Measurements from ENCODE around the gene KDM3B.
"Not testable (repeated sequence)": the region's sequence is repeated elsewhere in the genome, so short reads cannot be mapped to it uniquely, and the experiment has no call there.

The KDM3B gene

GRCh38 chr5:138467711-138468132 lies 115.2 kb downstream of the KDM3B start:
- DNase-seq (ENCODE audit: low read depth in 2 of 2), result no peak

GRCh38 chr5:138468133-138468965 lies 115.9 kb downstream of the KDM3B start:
- no peak for DNase-seq (ENCODE audit: low read depth in 2 of 2)

GRCh38 chr5:138468966-138469539 lies 116.6 kb downstream of the KDM3B start:
- no peak for DNase-seq (ENCODE audit: low read depth in 2 of 2)

GRCh38 chr5:138469540-138470321 lies 117.2 kb downstream of the KDM3B start:
- DNase-seq (ENCODE audit: low read depth in 2 of 2), result no peak

- no peak for DNase-seq (ENCODE audit: low read depth in 2 of 2)
Observed at GRCh38 chr5:138470322-138471051, 118.0 kb downstream of the KDM3B start.

- no peak for DNase-seq (ENCODE audit: low read depth in 2 of 2)
Observed at GRCh38 chr5:138471052-138471361, 118.5 kb downstream of the KDM3B start.

- DNase-seq (ENCODE audit: low read depth in 2 of 2), result no peak
Observed at GRCh38 chr5:138472353-138472752, 119.9 kb downstream of the KDM3B start.

GRCh38 chr5:138473151-138473550 lies 120.7 kb downstream of the KDM3B start:
- DNase-seq (ENCODE audit: low read depth in 2 of 2), result not testable (repeated sequence)

GRCh38 chr5:138476918-138477317 lies 124.4 kb downstream of the KDM3B start:
- no peak for DNase-seq (ENCODE audit: low read depth in 2 of 2)

GRCh38 chr5:138482638-138483037 lies 130.2 kb downstream of the KDM3B start:
- no peak for DNase-seq (ENCODE audit: low read depth in 2 of 2)

Data from stimulated activated CD8-positive, alpha-beta memory T cell treated with anti-CD3 and anti-CD28 coated beads, Interleukin-15, amount 100 ng/mL, for 48 hours (primary cell).